SK-N-SH (cell line): ENCODE data around the gene SPRED2.
A peak's percentile ranks its signal among the peaks of the same experiment; 100 is the strongest.

Experiments
- CTCF ChIP-seq: fragments of 200-600 bp; sonication (generic); IDR thresholded peaks from 2 replicates; pipeline ENCODE4 v1.6.1; 2017; ENCODE audit warnings: antibody characterized with exemption, mild to moderate bottlenecking, moderate library complexity
- EP300 ChIP-seq, 2 experiments: IDR thresholded peaks; 2 replicates each; pipeline versions ENCODE4 v1.4.0 to v1.6.1; 2012; ENCODE audit warnings: borderline replicate concordance in 1 of 2, low read depth in 1 of 2, low read length in 1 of 2
- PBX3 ChIP-seq: IDR thresholded peaks from 2 replicates; pipeline ENCODE4; 2012
- POLR2AphosphoS5 ChIP-seq: IDR thresholded peaks from 2 replicates; pipeline ENCODE4 v1.6.1; 2012; ENCODE audit warnings: low read depth, low read length
- REST ChIP-seq: IDR thresholded peaks from 2 replicates; pipeline ENCODE4 v1.6.1; 2012; ENCODE audit warnings: mild to moderate bottlenecking, low read depth, low read length, moderate library complexity
- RXRA ChIP-seq: IDR thresholded peaks from 2 replicates; pipeline ENCODE4 v1.4.0; 2012; ENCODE audit warnings: low read depth, mild to moderate bottlenecking, borderline replicate concordance
- SIN3A ChIP-seq: IDR thresholded peaks from 2 replicates; pipeline ENCODE4 v1.6.1; 2012; ENCODE audit warnings: low read depth, mild to moderate bottlenecking, low read length, moderate library complexity, borderline replicate concordance
- SMC3 ChIP-seq: IDR thresholded peaks from 2 replicates; pipeline ENCODE4 v1.6.1; 2012; ENCODE audit warnings: low read depth, low read length, improper control_type of control experiment
- TEAD4 ChIP-seq: IDR thresholded peaks from 2 replicates; pipeline ENCODE4 v1.4.0; 2012; ENCODE audit warnings: mild to moderate bottlenecking, borderline replicate concordance; ENCODE audit not compliant: insufficient read depth
- USF2 ChIP-seq: fragments of 150-350 bp; IDR thresholded peaks from 2 replicates; pipeline ENCODE4 v1.6.1; 2017; ENCODE audit warnings: antibody characterized with exemption, low read length, low read depth, borderline replicate concordance
- YY1 ChIP-seq: IDR thresholded peaks from 2 replicates; pipeline ENCODE4 v1.4.0; 2012; ENCODE audit warnings: low read depth, mild to moderate bottlenecking

- TF ChIP-seq CTCF, result no peak; the same call in 1 of the 2 replicates
- peak; percentile 56 to 61; a peak in 2 of 4 replicates for TF ChIP-seq EP300 (IDR thresholded peaks at IDR 0.05; ENCODE audit: borderline replicate concordance in 1 of 2, low read depth in 1 of 2, low read length in 1 of 2)
- peak; percentile 65; the same call in 1 of the 2 replicates for TF ChIP-seq POLR2AphosphoS5
- TF ChIP-seq YY1, result peak; percentile 79
- TF ChIP-seq SIN3A, result peak; percentile 96; the same call in 1 of the 2 replicates
- peak; percentile 45; the same call in 1 of the 2 replicates for TF ChIP-seq TEAD4
- no peak; the same call in 1 of the 2 replicates for TF ChIP-seq SMC3
- TF ChIP-seq RXRA, result peak; percentile 53; the same call in 1 of the 2 replicates
- TF ChIP-seq REST, result no peak
- TF ChIP-seq USF2, result no peak
- peak; percentile 25 for TF ChIP-seq PBX3
Measured at GRCh38 chr2:65432227-65433190, at the start of gene SPRED2.
